Gastrocnemius medialis (tissue), 4 donors: ENCODE results near the gene EEPD1. TPM values are rescaled to one million over a fixed set of nuclear protein-coding genes. Genes with fewer than 3 reads are reported as not detected.
"Not testable (repeated sequence)": the region's sequence is repeated elsewhere in the genome, so short reads cannot be mapped to it uniquely, and the experiment has no call there.

Source experiments
- ATAC-seq, 2 donors: fragments of 150-250 bp; one replicate each; pipeline ENCODE4 v1.9.1; 2016
- DNase-seq, 2 donors: peaks; one replicate each; pipeline ENCODE4 v3.0.0-alpha.2; 2019
- H3K27ac ChIP-seq, 4 donors: fragments of 200-600 bp; sonication (generic); 1 replicate in 1 of 4; 2 replicates in 3 of 4; pipeline ENCODE4 v1.5.1; 2016 to 2018; ENCODE audit warnings: mild to moderate bottlenecking in 2 of 4, moderate library complexity in 1 of 4
- H3K27me3 ChIP-seq, 3 donors: fragments of 200-600 bp; sonication (generic) in 2 of 3; 1 replicate in 1 of 3; 2 replicates in 2 of 3; pipeline versions ENCODE4 v1.5.1 to v1.6.0; 2016 to 2019; ENCODE audit warnings: mild to moderate bottlenecking in 1 of 3, moderate library complexity in 1 of 3
- H3K36me3 ChIP-seq, 2 donors: fragments of 200-600 bp; sonication (generic) in 1 of 2; one replicate each; pipeline ENCODE4 v1.5.1; 2017 to 2018
- H3K4me1 ChIP-seq, 2 donors: fragments of 200-600 bp; sonication (generic) in 1 of 2; one replicate each; pipeline ENCODE4 v1.5.1; 2016 to 2017; ENCODE audit warnings: mild to moderate bottlenecking in 2 of 2
- H3K4me3 ChIP-seq, 4 donors: fragments of 200-600 bp; sonication (generic) in 3 of 4; 1 replicate in 1 of 4; 2 replicates in 3 of 4; pipeline ENCODE4 v1.5.1; 2016 to 2019; ENCODE audit warnings: mild to moderate bottlenecking in 2 of 4
- H3K9me3 ChIP-seq, 3 donors: fragments of 200-600 bp; sonication (generic) in 2 of 3; 1 replicate in 1 of 3; 2 replicates in 2 of 3; pipeline ENCODE4 v1.5.1; 2016 to 2019
- POLR2A ChIP-seq, 2 donors: fragments of 450-650 bp; IDR thresholded peaks; one replicate each; pipeline ENCODE4 v1.6.1; 2017; ENCODE audit warnings: antibody characterized with exemption in 2 of 2, mild to moderate bottlenecking in 2 of 2, moderate library complexity in 2 of 2
- in situ Hi-C, 4 donors: fragments of 200-750 bp; cut with MboI; loops; one replicate each; pipeline versions ENCODE4 v1.15.0 to v1.8.0; 2017; ENCODE audit warnings: low sequenced_read_pairs in 4 of 4
- intact Hi-C: fragments of 100-400 bp; cut with DNase I; formaldehyde crosslinking; loops from one replicate; pipeline ENCODE4 v1.15.1; 2023; ENCODE audit warnings: low total_unique reads
- total RNA-seq, 4 donors: library from RNA; depleted of rRNA; stranded (reverse); fragments of >200 nt; gene quantifications; one replicate each; pipeline versions ENCODE4 v1.1.0 to v1.2.3, GENCODE V29; 2016
- TF ChIP-seq, protein P1 (sequence below), 5 experiments: fragments of 450-650 bp in 3 of 5; fragments of 200-600 bp in 2 of 5; sonication (generic) in 2 of 5; IDR thresholded peaks in 4 of 5; conservative IDR thresholded peaks in 1 of 5; 1 replicate in 4 of 5; 2 replicates in 1 of 5; pipeline ENCODE4 v1.5.1; 2016 to 2019; ENCODE audit warnings: antibody characterized with exemption in 5 of 5, mild to moderate bottlenecking in 3 of 5, moderate library complexity in 3 of 5

Gene EEPD1
- 10 to 100 TPM; 41.0 to 68.5 (median 61.3) TPM for total RNA-seq

DNA sequence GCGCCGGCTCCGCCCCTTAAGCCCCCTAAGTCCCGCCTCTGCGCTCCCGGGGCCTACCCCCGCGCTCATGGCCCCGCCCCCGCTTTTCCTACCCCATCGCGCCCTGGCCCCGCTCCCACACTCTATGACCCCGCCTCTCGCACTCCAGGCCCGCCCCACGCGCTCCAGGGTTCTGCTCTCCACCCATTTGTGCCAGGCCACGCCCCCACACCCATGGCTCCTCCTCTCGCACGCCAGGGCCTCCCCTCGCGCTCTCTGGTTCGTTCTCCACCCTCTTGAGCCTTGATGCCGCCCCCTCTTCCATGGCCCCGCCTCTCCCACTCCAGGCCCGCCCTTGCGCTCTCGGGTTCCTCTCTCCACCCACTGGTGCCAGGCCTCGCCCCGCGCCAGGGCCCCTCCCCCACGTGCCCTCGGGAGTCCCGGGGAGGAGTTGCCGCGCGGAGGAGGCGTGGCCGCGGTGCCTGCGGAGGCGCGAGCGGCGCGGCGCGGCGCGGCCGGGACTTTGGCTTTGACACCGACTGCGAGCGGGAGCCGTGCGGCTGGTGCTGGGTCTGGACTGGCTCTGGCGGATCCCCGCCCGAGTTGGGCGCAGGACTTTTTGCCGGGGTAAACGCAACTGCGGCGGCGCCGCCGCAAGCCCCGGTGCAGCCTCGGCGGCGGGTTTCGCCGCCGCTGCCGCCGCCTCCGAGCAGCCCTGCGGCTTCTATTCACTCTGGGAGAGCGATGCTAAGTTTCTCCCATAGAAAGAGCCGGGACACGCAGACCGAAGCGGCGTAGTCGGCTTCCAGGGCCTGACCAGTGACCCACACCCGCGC is at the start of gene EEPD1:
Gene EEPD1 (plus strand): TSS at position 499 of the 815 bp plus-strand sequence. CDS start 1,071 bp downstream, outside the sequence.
- H3K4me1 ChIP-seq: peaks cover 32 to 37% of the 10 kb centered on the region in 2 donors
- in situ Hi-C loops (loop anchor here (10.0 to 25.0 kb wide), 2 partner anchors 134 to 142 kb away; no protein-coding TSS in a partner anchor), intact Hi-C loops (loop anchor here (1.0 to 2.0 kb wide), 4 partner anchors 21 to 168 kb away; no protein-coding TSS in a partner anchor)
- no peaks in the 10 kb centered on the region for H3K27me3 ChIP-seq
- peak within 1 kb of the TSS; percentile 94 to 98 (median 95) for H3K27ac ChIP-seq
- TF ChIP-seq, protein P1, sequence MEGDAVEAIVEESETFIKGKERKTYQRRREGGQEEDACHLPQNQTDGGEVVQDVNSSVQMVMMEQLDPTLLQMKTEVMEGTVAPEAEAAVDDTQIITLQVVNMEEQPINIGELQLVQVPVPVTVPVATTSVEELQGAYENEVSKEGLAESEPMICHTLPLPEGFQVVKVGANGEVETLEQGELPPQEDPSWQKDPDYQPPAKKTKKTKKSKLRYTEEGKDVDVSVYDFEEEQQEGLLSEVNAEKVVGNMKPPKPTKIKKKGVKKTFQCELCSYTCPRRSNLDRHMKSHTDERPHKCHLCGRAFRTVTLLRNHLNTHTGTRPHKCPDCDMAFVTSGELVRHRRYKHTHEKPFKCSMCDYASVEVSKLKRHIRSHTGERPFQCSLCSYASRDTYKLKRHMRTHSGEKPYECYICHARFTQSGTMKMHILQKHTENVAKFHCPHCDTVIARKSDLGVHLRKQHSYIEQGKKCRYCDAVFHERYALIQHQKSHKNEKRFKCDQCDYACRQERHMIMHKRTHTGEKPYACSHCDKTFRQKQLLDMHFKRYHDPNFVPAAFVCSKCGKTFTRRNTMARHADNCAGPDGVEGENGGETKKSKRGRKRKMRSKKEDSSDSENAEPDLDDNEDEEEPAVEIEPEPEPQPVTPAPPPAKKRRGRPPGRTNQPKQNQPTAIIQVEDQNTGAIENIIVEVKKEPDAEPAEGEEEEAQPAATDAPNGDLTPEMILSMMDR (IDR thresholded peaks at IDR 0.05 in 4 of 5, conservative IDR thresholded peaks at IDR 0.05 in 1 of 5): no peak
- peak; percentile 91 to 96 for TF ChIP-seq POLR2A (IDR thresholded peaks at IDR 0.05)
- peak; percentile 71 to 81 for ATAC-seq
- H3K9me3 ChIP-seq: no peaks in the 10 kb centered on the region
- H3K36me3 ChIP-seq: peaks cover 0 to 10% of the 10 kb centered on the region in 2 donors
- DNase-seq: peak; percentile 100
- H3K4me3 ChIP-seq: peak within 1 kb of the TSS; percentile 85 to 93 (median 88)

DNA sequence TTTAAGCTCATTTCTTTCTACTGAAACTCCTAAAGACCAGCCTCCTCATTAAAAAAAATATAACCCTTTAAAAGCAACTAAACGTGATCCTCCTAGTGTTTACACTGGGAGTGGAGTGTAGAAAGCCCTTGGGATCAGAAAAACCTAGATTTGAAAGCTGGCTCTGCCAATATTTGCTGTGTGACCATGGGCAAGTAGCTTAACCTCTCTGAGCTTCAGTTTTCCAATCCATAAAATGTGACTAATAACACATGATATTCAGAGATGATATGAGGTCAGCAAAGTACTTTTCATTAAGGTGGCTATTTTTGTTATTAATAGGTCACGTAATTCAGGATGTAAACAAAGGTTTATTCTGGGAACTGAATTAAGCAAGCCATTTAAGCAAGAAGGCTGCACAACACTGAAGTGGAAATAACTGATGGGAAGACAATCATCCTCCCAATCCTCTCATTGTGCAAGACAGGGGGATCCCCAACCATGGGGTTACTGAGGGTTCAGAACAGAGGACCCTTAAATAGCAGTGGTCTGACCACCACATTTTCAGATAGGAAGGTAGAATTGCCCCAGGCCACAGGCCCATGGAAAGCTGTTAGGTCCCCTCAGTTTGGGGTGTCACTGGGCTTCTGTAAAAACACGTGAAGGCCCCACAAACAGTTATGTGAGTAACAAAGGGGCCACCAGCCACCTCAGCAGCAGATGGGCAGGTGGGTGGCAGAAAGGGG is 49.1 kb upstream of the EEPD1 start:
- no peaks in the 10 kb centered on the region for H3K9me3 ChIP-seq
- ATAC-seq (peak; percentile 89), DNase-seq (no peak)
- H3K4me1 ChIP-seq: peaks cover 17 to 20% of the 10 kb centered on the region in 2 donors
- H3K27ac ChIP-seq: peak overlapping the region; percentile 51 to 80 (median 70)
- in situ Hi-C loops: no loop called here
- H3K27me3 ChIP-seq: no peaks in the 10 kb centered on the region
- intact Hi-C loops: loop anchor here (2.0 to 5.0 kb wide), 2 partner anchors 23 to 52 kb away; no protein-coding TSS in a partner anchor
- H3K36me3 ChIP-seq: no peaks in the 10 kb centered on the region
- no peak overlapping the region for H3K4me3 ChIP-seq
- TF ChIP-seq, protein P1 (IDR thresholded peaks at IDR 0.05 in 4 of 5, conservative IDR thresholded peaks at IDR 0.05 in 1 of 5): no peak
- peak in 1 of 2 donors; percentile 30 for TF ChIP-seq POLR2A (IDR thresholded peaks at IDR 0.05)

DNA sequence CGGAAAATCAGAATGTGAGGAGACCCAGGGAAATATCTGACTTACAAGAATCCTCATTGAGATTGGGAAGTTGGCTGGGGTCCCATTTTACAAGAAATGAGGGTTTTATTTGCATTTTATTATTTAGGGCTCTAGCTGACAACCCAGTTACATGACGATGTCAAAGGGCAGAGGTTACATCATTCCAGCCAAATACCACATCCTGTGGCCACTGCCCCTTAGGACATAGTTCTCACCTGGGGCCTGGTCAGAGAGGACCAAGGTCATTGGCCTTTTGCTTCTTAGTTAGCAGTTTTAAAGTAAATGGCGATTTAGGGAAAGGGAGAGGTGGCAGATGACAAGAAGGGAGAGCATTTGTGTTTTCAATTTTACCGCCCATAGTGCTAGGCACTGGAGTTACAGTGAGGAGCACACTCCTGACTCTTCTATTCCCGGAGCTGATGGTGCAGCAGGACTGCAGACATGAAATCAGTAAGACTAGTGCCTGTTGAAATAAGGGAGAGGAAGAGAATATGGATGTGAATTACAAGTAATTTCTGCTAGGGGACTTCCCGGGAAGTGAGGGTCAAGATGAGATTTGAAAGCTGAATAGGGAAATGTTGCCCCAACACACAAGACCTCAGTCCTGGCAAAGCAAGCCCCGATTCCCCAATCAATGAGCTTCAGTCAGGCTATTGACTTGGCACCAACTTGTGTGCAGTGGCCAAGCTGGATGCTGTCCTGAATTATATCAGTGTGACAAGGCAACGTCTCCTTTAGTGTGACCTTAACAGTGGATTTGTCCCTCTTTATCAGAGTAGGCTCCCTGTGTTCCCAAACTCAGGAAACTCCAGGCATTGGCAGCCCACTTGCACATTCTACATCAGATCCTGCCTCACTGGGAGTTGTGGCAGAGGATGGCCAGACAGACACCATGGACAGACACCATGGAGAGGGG is 45.8 kb upstream of the EEPD1 start:
- H3K9me3 ChIP-seq, H3K4me3 ChIP-seq, DNase-seq, in situ Hi-C loops, H3K27me3 ChIP-seq, H3K36me3 ChIP-seq, ATAC-seq, intact Hi-C loops, H3K27ac ChIP-seq: not testable (repeated sequence)
- H3K4me1 ChIP-seq: peaks cover 20 to 28% of the 10 kb centered on the region in 2 donors

DNA sequence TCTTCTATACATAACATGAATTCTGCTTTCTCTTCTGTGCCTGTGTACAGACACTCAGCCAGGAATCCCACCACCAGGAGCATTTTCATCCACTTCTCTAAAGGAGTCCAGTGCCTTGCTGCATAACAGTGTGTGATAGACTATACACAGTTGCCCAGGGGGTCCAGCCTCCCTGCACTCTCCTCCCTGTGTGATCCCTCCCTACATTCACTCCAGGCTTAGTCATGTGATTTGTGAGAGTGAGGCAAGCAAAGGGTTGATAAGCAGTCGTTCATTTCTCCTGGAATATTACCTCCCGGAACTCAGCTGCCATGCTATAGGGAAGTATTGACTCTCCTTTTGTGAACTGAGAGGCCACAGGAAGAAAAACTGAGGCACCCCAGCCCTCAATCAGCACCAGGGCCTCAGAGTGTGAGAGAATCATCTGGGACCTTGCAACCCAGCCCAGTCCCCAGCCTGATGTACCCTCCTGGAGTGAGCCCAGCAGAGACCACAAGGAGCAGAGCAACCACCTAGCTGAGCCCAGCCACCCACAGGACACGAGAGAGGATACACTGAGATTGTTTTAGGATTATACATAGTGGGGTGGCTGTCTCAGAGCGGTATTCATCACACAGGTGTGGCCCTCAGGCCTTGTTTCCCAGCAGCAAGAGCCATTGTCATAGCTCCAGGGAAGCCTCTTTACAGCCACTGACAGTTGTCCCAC is 45.0 kb upstream of the EEPD1 start:
- no peaks in the 10 kb centered on the region for H3K36me3 ChIP-seq
- ATAC-seq (no peak), DNase-seq (no peak)
- no peak overlapping the region for H3K27ac ChIP-seq
- H3K9me3 ChIP-seq: no peaks in the 10 kb centered on the region
- peaks cover 20 to 28% of the 10 kb centered on the region in 2 donors for H3K4me1 ChIP-seq
- in situ Hi-C loops: no loop called here
- TF ChIP-seq, protein P1 (IDR thresholded peaks at IDR 0.05 in 4 of 5, conservative IDR thresholded peaks at IDR 0.05 in 1 of 5): no peak
- no peak for TF ChIP-seq POLR2A (IDR thresholded peaks at IDR 0.05)
- intact Hi-C loops: no loop called here
- H3K27me3 ChIP-seq: no peaks in the 10 kb centered on the region
- H3K4me3 ChIP-seq: no peak overlapping the region
